ENCODE measurements around the gene SPP1. TPM values are rescaled to one million over a fixed set of nuclear protein-coding genes. Genes with fewer than 3 reads are reported as not detected.

SPP1 gene
- total RNA-seq, 2 experiments from 2014 or later, result 0.45 TPM; not detected in 1

Other genes with a start within 250 kb of the SPP1 start
- not detected for gene IBSP, start 176.2 kb upstream of the SPP1 start, total RNA-seq
- not detected for gene MEPE, start 142.7 kb upstream of the SPP1 start, total RNA-seq
- gene PKD2, start 31.9 kb downstream of the SPP1 start, total RNA-seq, result 1 to 10 TPM; 4.0 to 4.2 TPM
- under 1 TPM; 0.75 to 0.81 TPM for gene ABCG2, start 182.9 kb downstream of the SPP1 start, total RNA-seq